Stimulated activated CD4-positive, alpha-beta T cell treated with anti-CD3 and anti-CD28 coated beads, Interleukin-1b, Interleukin-23, amount 100 ng/mL, for 48 hours (primary cell): Measurements from ENCODE around the gene ATP8A2.

ENCODE experiments used
- DNase-seq: peaks from one replicate; pipeline ENCODE4 v3.0.0-alpha.2; 2020

The ATP8A2 gene

GRCh38 chr13:25901460-25902376 lies 529.9 kb downstream of the ATP8A2 start:
- peak; percentile 36 for DNase-seq

- no peak for DNase-seq
Observed at GRCh38 chr13:25902455-25902854, 530.7 kb downstream of the ATP8A2 start.

- no peak for DNase-seq
Observed at GRCh38 chr13:25902891-25903341, 531.1 kb downstream of the ATP8A2 start.

GRCh38 chr13:25904830-25905229 lies 533.1 kb downstream of the ATP8A2 start:
- no peak for DNase-seq

- DNase-seq: no peak
Observed at GRCh38 chr13:25905611-25906010, 533.8 kb downstream of the ATP8A2 start.

GRCh38 chr13:25906191-25906661 lies 534.5 kb downstream of the ATP8A2 start:
- DNase-seq: peak; percentile 7

- DNase-seq: no peak
Observed at GRCh38 chr13:25908366-25908765, 536.6 kb downstream of the ATP8A2 start.

- DNase-seq: no peak
Observed at GRCh38 chr13:25910243-25910642, 538.5 kb downstream of the ATP8A2 start.

GRCh38 chr13:25910991-25911419 lies 539.2 kb downstream of the ATP8A2 start:
- no peak for DNase-seq

GRCh38 chr13:25912961-25913360 lies 541.2 kb downstream of the ATP8A2 start:
- DNase-seq: no peak

- no peak for DNase-seq
Observed at GRCh38 chr13:25915840-25916518, 544.2 kb downstream of the ATP8A2 start.

- no peak for DNase-seq
Observed at GRCh38 chr13:25920277-25920676, 548.5 kb downstream of the ATP8A2 start.

GRCh38 chr13:25920931-25921330 lies 549.2 kb downstream of the ATP8A2 start:
- no peak for DNase-seq

GRCh38 chr13:25922376-25922775 lies 550.6 kb downstream of the ATP8A2 start:
- DNase-seq: no peak

- DNase-seq: no peak
Observed at GRCh38 chr13:25923217-25924085, 551.7 kb downstream of the ATP8A2 start.

- DNase-seq: no peak
Observed at GRCh38 chr13:25927363-25927762, 555.6 kb downstream of the ATP8A2 start.

GRCh38 chr13:25927932-25928331 lies 556.2 kb downstream of the ATP8A2 start:
- no peak for DNase-seq

GRCh38 chr13:25928941-25929505 lies 557.2 kb downstream of the ATP8A2 start:
- DNase-seq: no peak

GRCh38 chr13:25929816-25930215 lies 558.0 kb downstream of the ATP8A2 start:
- DNase-seq: no peak

- no peak for DNase-seq
Observed at GRCh38 chr13:25930653-25931052, 558.9 kb downstream of the ATP8A2 start.

GRCh38 chr13:25932365-25932764 lies 560.6 kb downstream of the ATP8A2 start:
- no peak for DNase-seq

GRCh38 chr13:25933520-25933919 lies 561.7 kb downstream of the ATP8A2 start:
- DNase-seq: no peak

GRCh38 chr13:25934127-25934526 lies 562.4 kb downstream of the ATP8A2 start:
- no peak for DNase-seq
